H1 (cell line): Measurements from ENCODE around the gene RNFT2. TPM values are rescaled to one million over a fixed set of nuclear protein-coding genes. Genes with fewer than 3 reads are reported as not detected.

Experiments
- CTCF ChIA-PET: fragments of 300-600 bp; sonication (Branson Sonifier 250); formaldehyde crosslinking; loops from one replicate; lab custom pipeline; 2021; ENCODE audit not compliant: partially characterized antibody; lab: Charles Lee
- POLR2A ChIA-PET: fragments of 300-600 bp; sonication (Branson Sonifier 250); formaldehyde crosslinking; loops from one replicate; lab custom pipeline; 2021; ENCODE audit warnings: inconsistent platforms; ENCODE audit not compliant: partially characterized antibody; lab: Charles Lee
- DNase-seq, 2 experiments: peaks; one replicate each; pipeline versions ENCODE4 v3.0.0 to v3.0.0-alpha.2; 2010 to 2022; ENCODE audit warnings: low spot score in 2 of 2, low read depth in 1 of 2, mixed read lengths in 1 of 2
- FAIRE-seq: peaks from 2 replicates; lab custom pipeline; 2011; peaks lifted over from hg19 to GRCh38; lab: Jason Lieb, UNC
- H2AFZ ChIP-seq: 2 replicates; pipeline ENCODE4 v1.8.1; 2012; ENCODE audit warnings: low read length, inconsistent platforms
- H2AK5ac ChIP-seq: 2 replicates; pipeline ENCODE4 v1.6.1; 2013; ENCODE audit warnings: low read depth, low read length
- H2BK120ac ChIP-seq: replicated peaks from 2 replicates; pipeline ENCODE3; 2013; ENCODE audit warnings: low read depth, low read length, inconsistent platforms
- H2BK12ac ChIP-seq: 2 replicates; pipeline ENCODE4 v1.6.1; 2013; ENCODE audit warnings: low read depth, low read length
- H2BK15ac ChIP-seq: 2 replicates; pipeline ENCODE4 v1.6.1; 2013; ENCODE audit warnings: low read length
- H2BK20ac ChIP-seq: 2 replicates; pipeline ENCODE4 v1.6.1; 2013; ENCODE audit warnings: low read length
- H2BK5ac ChIP-seq: 2 replicates; pipeline ENCODE4 v1.6.1; 2013; ENCODE audit warnings: low read depth, low read length
- H3K14ac ChIP-seq: 2 replicates; pipeline ENCODE4 v1.6.1; 2013; ENCODE audit warnings: inconsistent platforms; ENCODE audit not compliant: insufficient read length
- H3K18ac ChIP-seq: 2 replicates; pipeline ENCODE4 v1.6.1; 2013; ENCODE audit warnings: low read length; ENCODE audit errors: extremely low read depth
- H3K23ac ChIP-seq: 2 replicates; pipeline ENCODE4 v1.6.1; 2013; ENCODE audit warnings: inconsistent platforms; ENCODE audit not compliant: insufficient read length
- H3K23me2 ChIP-seq: 2 replicates; pipeline ENCODE4 v1.6.1; 2013; ENCODE audit warnings: low read depth, low read length
- H3K27ac ChIP-seq: 2 replicates; pipeline ENCODE4 v1.6.1; 2011; ENCODE audit warnings: low read depth, low read length, inconsistent platforms
- H3K27me3 ChIP-seq, 4 experiments: replicated peaks in 1 of 4; 1 replicate in 1 of 4; 2 replicates in 3 of 4; pipeline versions ENCODE4 v1.6.1 to v1.8.1; 2011 to 2013; ENCODE audit warnings: low read length in 3 of 4, mild to moderate bottlenecking in 3 of 4, inconsistent platforms in 2 of 4, mixed read lengths in 2 of 4, moderate library complexity in 1 of 4; ENCODE audit not compliant: control insufficient read depth in 3 of 4, insufficient read depth in 3 of 4; ENCODE audit errors: extremely low read depth in 1 of 4
- H3K36me3 ChIP-seq, 4 experiments: 2 replicates each; pipeline versions ENCODE4 v1.6.1 to v1.8.1; 2011 to 2013; ENCODE audit warnings: mild to moderate bottlenecking in 4 of 4, low read length in 3 of 4, moderate library complexity in 2 of 4, control low read depth in 1 of 4, inconsistent platforms in 1 of 4; ENCODE audit not compliant: insufficient read depth in 4 of 4, control insufficient read depth in 2 of 4
- H3K4ac ChIP-seq: replicated peaks from 2 replicates; pipeline ENCODE3; 2013; ENCODE audit warnings: low read length, low read depth, mixed read lengths, inconsistent platforms; ENCODE audit not compliant: insufficient read length
- H3K4me1 ChIP-seq, 4 experiments: replicated peaks in 1 of 4; 1 replicate in 1 of 4; 2 replicates in 3 of 4; pipeline versions ENCODE4 v1.6.1 to v1.8.1; 2011 to 2013; ENCODE audit warnings: low read length in 3 of 4, inconsistent platforms in 2 of 4, mixed read lengths in 1 of 4; ENCODE audit not compliant: insufficient read depth in 4 of 4, control insufficient read depth in 3 of 4
- H3K4me2 ChIP-seq, 2 experiments: 2 replicates each; pipeline versions ENCODE4 v1.6.1 to v1.8.1; 2011 to 2013; ENCODE audit warnings: low read depth in 2 of 2, low read length in 2 of 2, control low read depth in 1 of 2, inconsistent platforms in 1 of 2, mild to moderate bottlenecking in 1 of 2; ENCODE audit not compliant: insufficient read depth in 1 of 2
- H3K4me3 ChIP-seq, 4 experiments: fragments of 200-600, 300-600 bp in 1 of 4; sonication (generic), shearing (Covaris generic), sonication (Bioruptor Twin) in 1 of 4; 2 replicates each; pipeline versions ENCODE4 v1.5.1 to v1.8.1; 2011 to 2016; ENCODE audit warnings: low read length in 4 of 4, low read depth in 3 of 4, control low read depth in 2 of 4, inconsistent platforms in 2 of 4, mild to moderate bottlenecking in 2 of 4, mixed read lengths in 1 of 4, moderate library complexity in 1 of 4; ENCODE audit not compliant: insufficient read depth in 2 of 4; ENCODE audit errors: extremely low read depth in 1 of 4
- H3K56ac ChIP-seq: replicated peaks from 2 replicates; pipeline ENCODE3; 2013; ENCODE audit warnings: low read depth, mild to moderate bottlenecking, mixed read lengths, low read length, inconsistent platforms; ENCODE audit not compliant: insufficient read length
- H3K79me1 ChIP-seq: 2 replicates; pipeline ENCODE4 v1.6.1; 2013; ENCODE audit warnings: low read depth, low read length, control low read depth
- H3K79me2 ChIP-seq, 2 experiments: 2 replicates each; pipeline versions ENCODE4 v1.6.1 to v1.8.1; 2012 to 2013; ENCODE audit warnings: low read length in 2 of 2, mild to moderate bottlenecking in 2 of 2, inconsistent platforms in 1 of 2; ENCODE audit not compliant: insufficient read depth in 2 of 2, control insufficient read depth in 1 of 2
- H3K9ac ChIP-seq, 4 experiments: replicated peaks in 1 of 4; 1 replicate in 1 of 4; 2 replicates in 3 of 4; pipeline versions ENCODE4 v1.6.1 to v1.8.1; 2011 to 2013; ENCODE audit warnings: low read depth in 3 of 4, low read length in 3 of 4, control low read depth in 2 of 4, mild to moderate bottlenecking in 2 of 4, moderate library complexity in 2 of 4, inconsistent platforms in 1 of 4; ENCODE audit errors: extremely low read depth in 1 of 4
- H3K9me3 ChIP-seq, 2 experiments: 2 replicates each; pipeline versions ENCODE4 v1.6.1 to v1.8.1; 2012 to 2013; ENCODE audit warnings: mild to moderate bottlenecking in 2 of 2, moderate library complexity in 2 of 2, control low read depth in 1 of 2, inconsistent platforms in 1 of 2, low read depth in 1 of 2, low read length in 1 of 2, mixed read lengths in 1 of 2; ENCODE audit not compliant: insufficient read depth in 2 of 2
- H4K20me1 ChIP-seq, 2 experiments: replicated peaks in 1 of 2; 2 replicates each; pipeline versions ENCODE3 to v1.8.1; 2011 to 2013; ENCODE audit warnings: inconsistent platforms in 2 of 2, low read length in 2 of 2, mild to moderate bottlenecking in 1 of 2; ENCODE audit not compliant: insufficient read depth in 2 of 2, control insufficient read depth in 1 of 2
- H4K5ac ChIP-seq: 2 replicates; pipeline ENCODE4 v1.6.1; 2013; ENCODE audit warnings: low read length, low read depth, mixed read lengths, inconsistent platforms; ENCODE audit not compliant: insufficient read length
- H4K8ac ChIP-seq: 2 replicates; pipeline ENCODE4 v1.8.0; 2013; ENCODE audit warnings: mild to moderate bottlenecking, moderate library complexity, low read length, inconsistent platforms; ENCODE audit not compliant: insufficient read depth; ENCODE audit errors: extremely low read depth
- H4K91ac ChIP-seq: replicated peaks from 2 replicates; pipeline ENCODE3; 2013; ENCODE audit warnings: low read length, mixed read lengths, inconsistent platforms; ENCODE audit not compliant: insufficient read length
- CTBP2 ChIP-seq: IDR thresholded peaks from 2 replicates; pipeline ENCODE4 v1.7.0; 2011; ENCODE audit warnings: borderline replicate concordance, mild to moderate bottlenecking, moderate library complexity, mixed read lengths, low read length; ENCODE audit not compliant: insufficient read depth, insufficient read length
- KDM4A ChIP-seq: IDR thresholded peaks from one replicate; pipeline ENCODE4 v1.7.1; 2012; ENCODE audit warnings: low read depth, mild to moderate bottlenecking, moderate library complexity, low read length, inconsistent platforms; ENCODE audit not compliant: severe bottlenecking
- RNF2 ChIP-seq: fragments of 200-900, 300-1000 bp; sonication (generic); IDR thresholded peaks from 2 replicates; pipeline ENCODE4 v1.7.1; 2016; ENCODE audit warnings: borderline replicate concordance, low read depth, mild to moderate bottlenecking, antibody characterized with exemption, low read length; ENCODE audit not compliant: poor library complexity, severe bottlenecking; ENCODE audit errors: missing control alignments
- SP4 ChIP-seq: IDR thresholded peaks from 2 replicates; pipeline ENCODE4 v1.6.1; 2012; ENCODE audit warnings: low read length, inconsistent platforms
- ZNF274 ChIP-seq: IDR thresholded peaks from 2 replicates; pipeline ENCODE4 v1.7.0; 2012; ENCODE audit warnings: low read length, borderline replicate concordance; ENCODE audit errors: extremely low read depth
- WGBS, 2 experiments: shearing (Covaris generic) in 1 of 2; methylation state at CpG; one replicate each; pipeline versions ENCODE4 v1.1.6 to v1.1.7; 2013 to 2015; ENCODE audit warnings: low lambda C conversion rate in 2 of 2, mixed read lengths in 2 of 2, inconsistent platforms in 1 of 2, low coverage in 1 of 2, missing lambda C conversion rate in 1 of 2; ENCODE audit not compliant: insufficient replicate concordance in 2 of 2, insufficient coverage in 1 of 2, insufficient read length in 1 of 2; ENCODE audit errors: extremely low coverage in 1 of 2, missing lambda C conversion rate in 1 of 2; 5-methylcytosine and 5-hydroxymethylcytosine counted together
- polyA plus RNA-seq, 7 experiments: library from polyadenylated mRNA; depleted of rRNA in 3 of 7; stranded (reverse) in 5 of 7; unstranded in 2 of 7; fragments of >200 nt in 5 of 7; fragments of 200-250 nt in 2 of 7; gene quantifications; 1 replicate in 5 of 7; 2 replicates in 1 of 7; 4 replicates in 1 of 7; pipeline versions ENCODE4 v1.2.1 to v1.2.3, GENCODE V29; 2011 to 2013; ENCODE audit warnings: missing spikeins in 2 of 7, mixed read lengths in 2 of 7
- total RNA-seq: library from RNA; stranded (reverse); fragmentation: NEBNext Ultra II Directional; extraction: Animal tissue kit (Norgen Biotek cat#: 25700); gene quantifications from 2 replicates; pipeline ENCODE4 v1.2.1, GENCODE V29; 2021
- TF ChIP-seq, protein P1 (sequence below): IDR thresholded peaks from 2 replicates; pipeline ENCODE4 v1.6.1; 2012; ENCODE audit warnings: low read length, inconsistent platforms

The RNFT2 gene
- total and polyA plus RNA-seq, 2 of the 8 experiments (the other 6 are each of a cell fraction or from before 2014, with no cell fraction given): 14.2 to 33.1 TPM

DNA sequence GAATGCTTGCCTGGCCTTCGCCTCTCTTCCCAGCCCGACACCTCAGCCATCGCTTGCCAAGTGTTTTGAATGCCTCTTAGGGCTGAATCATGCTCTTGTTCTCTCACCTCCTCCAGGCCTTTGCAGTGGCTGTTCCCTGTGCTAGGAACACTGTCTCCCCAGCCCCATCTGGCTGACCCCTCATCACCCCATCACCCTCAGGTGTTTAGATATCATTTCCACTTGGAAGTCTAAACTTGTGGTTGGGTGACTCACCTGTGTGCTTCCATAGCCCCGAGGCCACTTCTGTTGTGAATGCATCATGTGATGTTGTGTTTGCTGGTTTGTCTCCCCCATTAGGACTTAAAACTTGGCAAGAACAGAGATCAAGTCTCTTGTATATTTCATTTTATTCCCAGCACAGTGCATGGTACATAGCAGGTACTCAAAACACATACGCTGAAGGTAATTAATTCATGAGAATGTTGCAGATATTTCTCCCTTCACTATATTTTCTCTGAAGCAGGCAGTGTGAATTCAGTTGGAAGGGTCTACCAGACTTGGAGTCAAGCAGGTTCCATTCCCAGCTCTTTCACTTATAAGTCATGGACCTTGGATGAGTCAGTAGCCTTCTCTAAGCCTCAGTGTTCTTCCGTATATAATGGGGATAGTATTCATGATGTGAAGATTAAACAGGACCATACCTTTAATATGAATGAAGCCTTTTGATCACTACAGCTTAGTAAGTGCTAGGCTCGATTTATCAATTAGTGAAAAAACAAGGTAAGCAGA, 75.3 kb downstream of the RNFT2 start:
- WGBS, 2 experiments: 88% methylated on average over 7 of the region's 7 CpGs; no CpG with 5 or more reads in 1 of the 2 experiments
- Histone ChIP-seq H3K79me2 (no peaks in the 10 kb centered on the region), H3K79me1 (no peaks in the 10 kb centered on the region), H4K5ac (no peak overlapping the region), H3K4me3 (no peak overlapping the region), H3K9ac (no peak overlapping the region), H3K27me3 (no peaks in the 10 kb centered on the region), H3K9me3 (no peaks in the 10 kb centered on the region), H3K4ac (no peak overlapping the region), H3K4me2 (no peak overlapping the region), H4K8ac (no peak overlapping the region), H3K56ac (no peak overlapping the region), H2AK5ac (no peak overlapping the region), H2BK20ac (no peak overlapping the region), H2BK5ac (no peak overlapping the region), H4K91ac (no peak overlapping the region), H3K27ac (no peak overlapping the region), H3K23me2 (no peaks in the 10 kb centered on the region), H2BK12ac (no peak overlapping the region), H2BK120ac (no peak overlapping the region), H2AFZ (no peak overlapping the region), H2BK15ac (no peak overlapping the region), H3K14ac (no peak overlapping the region), H4K20me1 (peaks cover 0 to 2% of the 10 kb centered on the region in 2 experiments), H3K4me1 (peaks cover 0 to 3% (median 1%) of the 10 kb centered on the region in 4 experiments; a peak in 2 of 7 replicates), H3K23ac (no peak overlapping the region), H3K36me3 (no peaks in the 10 kb centered on the region; a peak in 2 of 8 replicates), H3K18ac (no peak overlapping the region)
- ChIA-PET POLR2A (no interaction called here), CTCF (no interaction called here)
- DNase-seq: no peak
- TF ChIP-seq, protein P1, sequence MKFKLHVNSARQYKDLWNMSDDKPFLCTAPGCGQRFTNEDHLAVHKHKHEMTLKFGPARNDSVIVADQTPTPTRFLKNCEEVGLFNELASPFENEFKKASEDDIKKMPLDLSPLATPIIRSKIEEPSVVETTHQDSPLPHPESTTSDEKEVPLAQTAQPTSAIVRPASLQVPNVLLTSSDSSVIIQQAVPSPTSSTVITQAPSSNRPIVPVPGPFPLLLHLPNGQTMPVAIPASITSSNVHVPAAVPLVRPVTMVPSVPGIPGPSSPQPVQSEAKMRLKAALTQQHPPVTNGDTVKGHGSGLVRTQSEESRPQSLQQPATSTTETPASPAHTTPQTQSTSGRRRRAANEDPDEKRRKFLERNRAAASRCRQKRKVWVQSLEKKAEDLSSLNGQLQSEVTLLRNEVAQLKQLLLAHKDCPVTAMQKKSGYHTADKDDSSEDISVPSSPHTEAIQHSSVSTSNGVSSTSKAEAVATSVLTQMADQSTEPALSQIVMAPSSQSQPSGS: no peak
- TF ChIP-seq RNF2 (no peak), CTBP2 (no peak), SP4 (no peak), ZNF274 (no peak), KDM4A (no peak)
- no peak for FAIRE-seq
